GM08714 (cell line): ENCODE data around the gene CYP21A2.
"Not testable (repeated sequence)": the region's sequence is repeated elsewhere in the genome, so short reads cannot be mapped to it uniquely, and the experiment has no call there.

Source experiments
- H3K4me3 ChIP-seq: fragments of 200-500 bp; sonication (Bioruptor generic); 2 replicates; pipeline ENCODE4 v1.5.1; 2014; ENCODE audit warnings: mild to moderate bottlenecking, low read length, inconsistent platforms

CYP21A2 gene

DNA sequence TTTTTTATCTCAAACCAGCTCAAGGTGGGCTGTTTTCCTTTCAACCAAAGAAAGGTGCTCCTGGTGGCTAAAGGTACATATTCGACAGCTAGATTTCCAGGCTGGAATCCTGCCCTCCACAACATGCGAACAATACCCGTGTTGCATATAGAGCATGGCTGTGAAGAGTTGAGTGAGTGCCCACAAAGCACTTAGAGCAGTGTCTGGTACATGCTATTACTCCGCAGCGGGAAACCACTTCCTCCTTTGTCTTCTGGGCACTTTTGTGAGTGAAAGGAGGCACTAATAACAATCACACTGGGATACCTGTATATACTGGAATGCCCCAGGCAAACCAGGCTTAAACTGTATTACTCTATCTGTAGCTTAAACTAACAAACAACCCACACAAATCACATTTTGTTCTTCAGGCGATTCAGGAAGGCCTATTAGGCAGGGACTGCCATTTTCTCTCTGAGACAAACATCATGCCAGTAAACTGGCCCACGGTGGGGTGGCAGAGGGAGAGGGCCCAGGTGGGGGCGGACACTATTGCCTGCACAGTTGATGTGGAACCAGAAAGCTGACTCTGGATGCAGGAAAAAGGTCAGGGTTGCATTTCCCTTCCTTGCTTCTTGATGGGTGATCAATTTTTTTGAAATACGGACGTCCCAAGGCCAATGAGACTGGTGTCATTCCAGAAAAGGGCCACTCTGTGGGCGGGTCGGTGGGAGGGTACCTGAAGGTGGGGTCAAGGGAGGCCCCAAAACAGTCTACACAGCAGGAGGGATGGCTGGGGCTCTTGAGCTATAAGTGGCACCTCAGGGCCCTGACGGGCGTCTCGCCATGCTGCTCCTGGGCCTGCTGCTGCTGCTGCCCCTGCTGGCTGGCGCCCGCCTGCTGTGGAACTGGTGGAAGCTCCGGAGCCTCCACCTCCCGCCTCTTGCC, at the start of gene CYP21A2:
Gene CYP21A2, plus strand, starts transcription at position 818 of the 927 bp plus-strand sequence. Its CDS starts 8 bp downstream, at position 826.
- H3K4me3 ChIP-seq: not testable (repeated sequence)

DNA sequence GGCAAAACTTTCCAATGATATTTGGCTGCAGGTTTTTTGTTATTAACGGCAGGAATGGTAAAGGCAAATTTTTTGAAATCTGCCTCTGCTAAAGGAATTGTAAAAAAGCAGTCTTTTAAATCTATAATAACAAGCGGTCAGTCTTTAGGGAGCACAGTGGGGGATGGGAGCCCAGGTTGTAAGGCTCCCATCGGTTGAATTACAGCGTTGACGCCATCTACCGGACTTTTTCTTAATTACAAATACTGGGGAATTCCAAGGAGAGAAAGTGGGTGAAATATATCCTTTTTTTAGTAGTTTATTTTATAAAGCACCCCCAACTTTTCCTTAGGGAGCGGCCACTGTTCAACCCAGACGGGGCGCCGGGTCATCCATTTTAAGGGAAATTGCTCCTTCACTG, 48.9 kb upstream of the CYP21A2 start:
- H3K4me3 ChIP-seq: not testable (repeated sequence)

GRCh38 chr6:31994421-31994820, 43.8 kb upstream of the CYP21A2 start:
- not testable (repeated sequence) for H3K4me3 ChIP-seq

- H3K4me3 ChIP-seq: not testable (repeated sequence)
Measured at GRCh38 chr6:31996385-31996784, 41.8 kb upstream of the CYP21A2 start.

GRCh38 chr6:32002546-32003268, 35.5 kb upstream of the CYP21A2 start:
- H3K4me3 ChIP-seq: not testable (repeated sequence)

GRCh38 chr6:32003301-32003700, 34.9 kb upstream of the CYP21A2 start:
- not testable (repeated sequence) for H3K4me3 ChIP-seq

GRCh38 chr6:32004393-32004792, 33.8 kb upstream of the CYP21A2 start:
- not testable (repeated sequence) for H3K4me3 ChIP-seq

- H3K4me3 ChIP-seq: not testable (repeated sequence)
Measured at GRCh38 chr6:32004864-32005537, 33.2 kb upstream of the CYP21A2 start.

DNA sequence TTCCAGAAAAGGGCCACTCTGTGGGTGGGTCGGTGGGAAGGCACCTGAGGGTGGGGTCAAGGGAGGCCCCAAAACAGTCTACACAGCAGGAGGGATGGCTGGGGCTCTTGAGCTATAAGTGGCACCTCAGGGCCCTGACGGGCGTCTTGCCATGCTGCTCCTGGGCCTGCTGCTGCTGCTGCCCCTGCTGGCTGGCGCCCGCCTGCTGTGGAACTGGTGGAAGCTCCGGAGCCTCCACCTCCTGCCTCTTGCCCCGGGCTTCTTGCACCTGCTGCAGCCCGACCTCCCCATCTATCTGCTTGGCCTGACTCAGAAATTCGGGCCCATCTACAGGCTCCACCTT, 32.7 kb upstream of the CYP21A2 start:
- not testable (repeated sequence) for H3K4me3 ChIP-seq

GRCh38 chr6:32005991-32006529, 32.2 kb upstream of the CYP21A2 start:
- not testable (repeated sequence) for H3K4me3 ChIP-seq

DNA sequence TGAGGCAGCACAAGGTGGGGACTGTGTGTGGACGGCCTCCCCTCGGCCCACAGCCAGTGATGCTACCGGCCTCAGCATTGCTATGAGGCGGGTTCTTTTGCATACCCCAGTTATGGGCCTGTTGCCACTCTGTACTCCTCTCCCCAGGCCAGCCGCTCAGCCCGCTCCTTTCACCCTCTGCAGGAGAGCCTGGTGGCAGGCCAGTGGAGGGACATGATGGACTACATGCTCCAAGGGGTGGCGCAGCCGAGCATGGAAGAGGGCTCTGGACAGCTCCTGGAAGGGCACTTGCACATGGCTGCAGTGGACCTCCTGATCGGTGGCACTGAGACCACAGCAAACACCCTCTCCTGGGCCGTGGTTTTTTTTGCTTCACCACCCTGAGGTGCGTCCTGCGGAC, 31.1 kb upstream of the CYP21A2 start:
- not testable (repeated sequence) for H3K4me3 ChIP-seq

DNA sequence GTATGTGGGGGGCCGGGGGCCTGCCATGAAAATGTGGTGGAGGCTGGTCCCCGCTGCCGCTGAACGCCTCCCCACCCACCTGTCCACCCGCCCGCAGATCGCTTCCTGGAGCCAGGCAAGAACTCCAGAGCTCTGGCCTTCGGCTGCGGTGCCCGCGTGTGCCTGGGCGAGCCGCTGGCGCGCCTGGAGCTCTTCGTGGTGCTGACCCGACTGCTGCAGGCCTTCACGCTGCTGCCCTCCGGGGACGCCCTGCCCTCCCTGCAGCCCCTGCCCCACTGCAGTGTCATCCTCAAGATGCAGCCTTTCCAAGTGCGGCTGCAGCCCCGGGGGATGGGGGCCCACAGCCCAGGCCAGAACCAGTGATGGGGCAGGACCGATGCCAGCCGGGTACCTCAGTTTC, 30.2 kb upstream of the CYP21A2 start:
- not testable (repeated sequence) for H3K4me3 ChIP-seq

DNA sequence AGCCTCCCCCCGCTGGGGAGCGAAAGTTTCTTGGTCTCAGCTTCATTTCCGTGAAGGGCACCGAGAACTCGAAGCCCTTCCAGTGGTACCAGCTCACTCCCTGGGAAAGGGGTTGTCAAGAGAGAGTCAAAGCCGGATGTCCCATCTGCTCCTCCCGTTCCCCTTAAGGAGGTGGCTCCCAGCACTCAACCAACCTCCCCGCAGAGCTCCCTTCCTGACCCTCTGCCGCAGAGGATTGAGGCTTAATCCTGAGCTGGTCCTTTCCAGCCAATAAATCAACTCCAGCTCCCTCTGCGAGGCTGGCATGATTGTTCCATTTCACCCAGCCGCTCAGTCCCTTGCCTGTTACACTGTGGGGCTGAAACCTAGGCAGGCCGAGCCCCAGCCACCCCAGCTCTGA, 29.6 kb upstream of the CYP21A2 start:
- not testable (repeated sequence) for H3K4me3 ChIP-seq

- not testable (repeated sequence) for H3K4me3 ChIP-seq
Measured at GRCh38 chr6:32009537-32009936, 28.7 kb upstream of the CYP21A2 start.

GRCh38 chr6:32010856-32011530, 27.2 kb upstream of the CYP21A2 start:
- not testable (repeated sequence) for H3K4me3 ChIP-seq

- H3K4me3 ChIP-seq: not testable (repeated sequence)
Measured at GRCh38 chr6:32012941-32013617, 25.1 kb upstream of the CYP21A2 start.

DNA sequence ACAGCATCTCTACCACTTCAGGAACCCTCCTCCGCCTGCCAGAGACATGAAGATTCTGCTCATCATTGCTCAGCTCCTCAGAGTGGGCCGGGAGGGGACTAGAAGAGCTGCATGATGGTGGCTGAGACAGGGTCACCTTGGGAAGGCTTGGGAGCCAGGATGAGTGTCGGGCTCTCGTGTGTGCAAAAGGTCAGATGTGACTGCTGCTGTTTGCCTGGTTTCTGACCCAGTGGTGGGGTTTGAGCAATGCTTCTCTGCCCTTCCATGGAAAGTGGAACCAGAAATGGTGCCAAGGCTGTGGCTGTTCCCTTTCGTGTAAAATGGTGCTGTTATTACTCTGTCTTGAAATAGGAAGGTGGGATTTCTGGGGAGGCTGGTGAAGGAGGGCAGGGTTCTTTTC, 24.5 kb upstream of the CYP21A2 start:
- H3K4me3 ChIP-seq: not testable (repeated sequence)

- not testable (repeated sequence) for H3K4me3 ChIP-seq
Measured at GRCh38 chr6:32014547-32014946, 23.7 kb upstream of the CYP21A2 start, which contains the start of gene C4B. Gene C4B (plus strand): TSS chr6:32014795. CDS start chr6:32014846, 51 bp downstream.

DNA sequence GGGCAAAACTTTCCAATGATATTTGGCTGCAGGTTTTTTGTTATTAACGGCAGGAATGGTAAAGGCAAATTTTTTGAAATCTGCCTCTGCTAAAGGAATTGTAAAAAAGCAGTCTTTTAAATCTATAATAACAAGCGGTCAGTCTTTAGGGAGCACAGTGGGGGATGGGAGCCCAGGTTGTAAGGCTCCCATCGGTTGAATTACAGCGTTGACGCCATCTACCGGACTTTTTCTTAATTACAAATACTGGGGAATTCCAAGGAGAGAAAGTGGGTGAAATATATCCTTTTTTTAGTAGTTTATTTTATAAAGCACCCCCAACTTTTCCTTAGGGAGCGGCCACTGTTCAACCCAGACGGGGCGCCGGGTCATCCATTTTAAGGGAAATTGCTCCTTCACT, 16.1 kb upstream of the CYP21A2 start:
- H3K4me3 ChIP-seq: not testable (repeated sequence)

- H3K4me3 ChIP-seq: not testable (repeated sequence)
Measured at GRCh38 chr6:32028631-32029030, 9.6 kb upstream of the CYP21A2 start.
